ENCODE data around the gene TRDMT1.

The TRDMT1 gene

GRCh38 chr10:17238445-17239291, 37.2 kb upstream of the TRDMT1 start:
- H4K8ac ChIP-seq (ENCODE audit: low read depth, low read length) = no peak overlapping the region
- H3K4me1 ChIP-seq (ENCODE audit: control insufficient read depth, low read depth, low read length) = no peaks in the 10 kb centered on the region
- H3K4me2 ChIP-seq (ENCODE audit: low read length) = no peak overlapping the region
- no peak overlapping the region for H3K4ac ChIP-seq (ENCODE audit: low read depth, low read length)
- H3K23ac ChIP-seq (ENCODE audit: low read length) = no peak overlapping the region
- no peaks in the 10 kb centered on the region for H3K79me2 ChIP-seq (ENCODE audit: control insufficient read depth, insufficient read depth, low read length)
- H3K79me1 ChIP-seq (ENCODE audit: low read length) = no peaks in the 10 kb centered on the region
- no peak overlapping the region for H2BK120ac ChIP-seq (ENCODE audit: low read depth, low read length)
- no peak overlapping the region for H3K9ac ChIP-seq (ENCODE audit: low read length)
- H3K36me3 ChIP-seq (ENCODE audit: control insufficient read depth, insufficient read depth, low read length) = peaks cover 4% of the 10 kb centered on the region
- no peak overlapping the region for H3K4me3 ChIP-seq (ENCODE audit: low read length)
- no peaks in the 10 kb centered on the region for H3K27me3 ChIP-seq (ENCODE audit: insufficient read depth, low read length, poor library complexity)
- no peak overlapping the region for H3K27ac ChIP-seq (ENCODE audit: low read depth, low read length)
- peak; percentile 77 for DNase-seq
- no CpG with 5 or more reads among the region's 12 CpGs for WGBS (ENCODE audit: extremely low coverage, insufficient coverage, low lambda C conversion rate)
- no peak overlapping the region for H2AK5ac ChIP-seq (ENCODE audit: low read length)
- no peak overlapping the region for H2BK15ac ChIP-seq (replicated peaks; ENCODE audit: low read depth)
- H4K5ac ChIP-seq (ENCODE audit: low read length) = no peak overlapping the region
- no peak overlapping the region for H3K56ac ChIP-seq (ENCODE audit: low read length)
- no peak overlapping the region for H3K18ac ChIP-seq (ENCODE audit: low read length)
- H2BK5ac ChIP-seq (ENCODE audit: low read length) = no peak overlapping the region

- Histone ChIP-seq H3K23ac (ENCODE audit: low read length) (no peak overlapping the region), H3K56ac (ENCODE audit: low read length) (no peak overlapping the region), H2BK15ac (replicated peaks; ENCODE audit: low read depth) (no peak overlapping the region), H2BK120ac (ENCODE audit: low read depth, low read length) (no peak overlapping the region), H2AK5ac (ENCODE audit: low read length) (no peak overlapping the region), H3K4me2 (ENCODE audit: low read length) (no peak overlapping the region), H3K79me2 (ENCODE audit: control insufficient read depth, insufficient read depth, low read length) (no peaks in the 10 kb centered on the region), H4K8ac (ENCODE audit: low read depth, low read length) (no peak overlapping the region), H3K36me3 (ENCODE audit: control insufficient read depth, insufficient read depth, low read length) (peaks cover 6% of the 10 kb centered on the region), H2BK5ac (ENCODE audit: low read length) (no peak overlapping the region), H3K9ac (ENCODE audit: low read length) (no peak overlapping the region), H3K4me1 (ENCODE audit: control insufficient read depth, low read depth, low read length) (no peaks in the 10 kb centered on the region), H3K79me1 (ENCODE audit: low read length) (no peaks in the 10 kb centered on the region), H3K27me3 (ENCODE audit: insufficient read depth, low read length, poor library complexity) (no peaks in the 10 kb centered on the region), H3K4me3 (ENCODE audit: low read length) (no peak overlapping the region), H3K27ac (ENCODE audit: low read depth, low read length) (no peak overlapping the region), H4K5ac (ENCODE audit: low read length) (no peak overlapping the region), H3K18ac (ENCODE audit: low read length) (no peak overlapping the region), H3K4ac (ENCODE audit: low read depth, low read length) (no peak overlapping the region)
- peak; percentile 26 for DNase-seq
- WGBS (ENCODE audit: extremely low coverage, insufficient coverage, low lambda C conversion rate) = no CpG with 5 or more reads among the region's 4 CpGs
Observed at GRCh38 chr10:17237915-17238444, 36.5 kb upstream of the TRDMT1 start.

- Histone ChIP-seq H3K4me1 (ENCODE audit: control insufficient read depth, low read depth, low read length) (no peaks in the 10 kb centered on the region), H2BK120ac (ENCODE audit: low read depth, low read length) (no peak overlapping the region), H2BK15ac (replicated peaks; ENCODE audit: low read depth) (no peak overlapping the region), H3K18ac (ENCODE audit: low read length) (no peak overlapping the region), H3K4me3 (ENCODE audit: low read length) (no peak overlapping the region), H3K79me1 (ENCODE audit: low read length) (no peaks in the 10 kb centered on the region), H3K4me2 (ENCODE audit: low read length) (no peak overlapping the region), H4K5ac (ENCODE audit: low read length) (no peak overlapping the region), H3K23ac (ENCODE audit: low read length) (no peak overlapping the region), H2AK5ac (ENCODE audit: low read length) (no peak overlapping the region), H3K27me3 (ENCODE audit: insufficient read depth, low read length, poor library complexity) (no peaks in the 10 kb centered on the region), H2BK5ac (ENCODE audit: low read length) (no peak overlapping the region), H3K36me3 (ENCODE audit: control insufficient read depth, insufficient read depth, low read length) (peaks cover 8% of the 10 kb centered on the region), H3K27ac (ENCODE audit: low read depth, low read length) (no peak overlapping the region), H3K4ac (ENCODE audit: low read depth, low read length) (no peak overlapping the region), H3K56ac (ENCODE audit: low read length) (no peak overlapping the region), H3K9ac (ENCODE audit: low read length) (no peak overlapping the region), H4K8ac (ENCODE audit: low read depth, low read length) (no peak overlapping the region), H3K79me2 (ENCODE audit: control insufficient read depth, insufficient read depth, low read length) (no peaks in the 10 kb centered on the region)
- DNase-seq = no peak
- no CpG with 5 or more reads among the region's 5 CpGs for WGBS (ENCODE audit: extremely low coverage, insufficient coverage, low lambda C conversion rate)
Observed at GRCh38 chr10:17237149-17237527, 35.7 kb upstream of the TRDMT1 start.

GRCh38 chr10:17236468-17237148, 35.1 kb upstream of the TRDMT1 start:
- H3K27ac ChIP-seq (ENCODE audit: low read depth, low read length) = no peak overlapping the region
- H3K36me3 ChIP-seq (ENCODE audit: control insufficient read depth, insufficient read depth, low read length) = peaks cover 8% of the 10 kb centered on the region
- no peaks in the 10 kb centered on the region for H3K79me1 ChIP-seq (ENCODE audit: low read length)
- no peak overlapping the region for H3K23ac ChIP-seq (ENCODE audit: low read length)
- H3K18ac ChIP-seq (ENCODE audit: low read length) = no peak overlapping the region
- no peak overlapping the region for H3K4ac ChIP-seq (ENCODE audit: low read depth, low read length)
- H2AK5ac ChIP-seq (ENCODE audit: low read length) = no peak overlapping the region
- H3K56ac ChIP-seq (ENCODE audit: low read length) = no peak overlapping the region
- H3K9ac ChIP-seq (ENCODE audit: low read length) = no peak overlapping the region
- H4K8ac ChIP-seq (ENCODE audit: low read depth, low read length) = no peak overlapping the region
- H3K79me2 ChIP-seq (ENCODE audit: control insufficient read depth, insufficient read depth, low read length) = no peaks in the 10 kb centered on the region
- no peaks in the 10 kb centered on the region for H3K4me1 ChIP-seq (ENCODE audit: control insufficient read depth, low read depth, low read length)
- H2BK120ac ChIP-seq (ENCODE audit: low read depth, low read length) = no peak overlapping the region
- H2BK15ac ChIP-seq (replicated peaks; ENCODE audit: low read depth) = no peak overlapping the region
- H2BK5ac ChIP-seq (ENCODE audit: low read length) = no peak overlapping the region
- no peaks in the 10 kb centered on the region for H3K27me3 ChIP-seq (ENCODE audit: insufficient read depth, low read length, poor library complexity)
- no peak overlapping the region for H3K4me3 ChIP-seq (ENCODE audit: low read length)
- no peak overlapping the region for H3K4me2 ChIP-seq (ENCODE audit: low read length)
- no peak for DNase-seq
- no CpG with 5 or more reads among the region's 1 CpG for WGBS (ENCODE audit: extremely low coverage, insufficient coverage, low lambda C conversion rate)
- no peak overlapping the region for H4K5ac ChIP-seq (ENCODE audit: low read length)

- peaks cover 8% of the 10 kb centered on the region for H3K79me2 ChIP-seq (ENCODE audit: control insufficient read depth, insufficient read depth, low read length)
- no peak overlapping the region for H3K4me3 ChIP-seq (ENCODE audit: low read length)
- peaks cover 9% of the 10 kb centered on the region for H3K36me3 ChIP-seq (ENCODE audit: control insufficient read depth, insufficient read depth, low read length)
- H3K79me1 ChIP-seq (ENCODE audit: low read length) = peaks cover 1% of the 10 kb centered on the region
- no peak overlapping the region for H3K56ac ChIP-seq (ENCODE audit: low read length)
- H4K8ac ChIP-seq (ENCODE audit: low read depth, low read length) = no peak overlapping the region
- no peak overlapping the region for H3K23ac ChIP-seq (ENCODE audit: low read length)
- H2BK5ac ChIP-seq (ENCODE audit: low read length) = no peak overlapping the region
- H2BK120ac ChIP-seq (ENCODE audit: low read depth, low read length) = no peak overlapping the region
- no peak overlapping the region for H2BK15ac ChIP-seq (replicated peaks; ENCODE audit: low read depth)
- peak; percentile 82 for DNase-seq
- no peak overlapping the region for H3K9ac ChIP-seq (ENCODE audit: low read length)
- no peak overlapping the region for H3K27ac ChIP-seq (ENCODE audit: low read depth, low read length)
- no peak overlapping the region for H4K5ac ChIP-seq (ENCODE audit: low read length)
- no CpG with 5 or more reads among the region's 8 CpGs for WGBS (ENCODE audit: extremely low coverage, insufficient coverage, low lambda C conversion rate)
- H3K4ac ChIP-seq (ENCODE audit: low read depth, low read length) = no peak overlapping the region
- H2AK5ac ChIP-seq (ENCODE audit: low read length) = no peak overlapping the region
- H3K27me3 ChIP-seq (ENCODE audit: insufficient read depth, low read length, poor library complexity) = no peaks in the 10 kb centered on the region
- no peaks in the 10 kb centered on the region for H3K4me1 ChIP-seq (ENCODE audit: control insufficient read depth, low read depth, low read length)
- H3K4me2 ChIP-seq (ENCODE audit: low read length) = no peak overlapping the region
- no peak overlapping the region for H3K18ac ChIP-seq (ENCODE audit: low read length)
Observed at GRCh38 chr10:17235136-17235535, 33.7 kb upstream of the TRDMT1 start.
